H9 (cell line): ENCODE results near the gene NR1H2. TPM values are rescaled to one million over a fixed set of nuclear protein-coding genes. Genes with fewer than 3 reads are reported as not detected.

Experiments used
- DNase-seq: peaks from one replicate; pipeline ENCODE4 v3.0.0-alpha.2; 2017
- H2AFZ ChIP-seq: one replicate; pipeline ENCODE4 v1.6.1; 2013; ENCODE audit warnings: mild to moderate bottlenecking, low read length, control low read depth, moderate library complexity
- H2AK5ac ChIP-seq: 2 replicates; pipeline ENCODE4 v1.6.1; 2013; ENCODE audit warnings: low read length, control low read depth, mixed read lengths; ENCODE audit not compliant: insufficient read length
- H2BK120ac ChIP-seq: one replicate; pipeline ENCODE4 v1.6.1; 2013; ENCODE audit warnings: low read depth, mild to moderate bottlenecking, low read length, control low read depth, inconsistent platforms; ENCODE audit not compliant: poor library complexity, severe bottlenecking
- H2BK12ac ChIP-seq: 2 replicates; pipeline ENCODE4 v1.6.1; 2013; ENCODE audit warnings: low read length, control low read depth, mixed read lengths, low read depth; ENCODE audit not compliant: insufficient read length
- H2BK15ac ChIP-seq: 2 replicates; pipeline ENCODE4 v1.6.1; 2013; ENCODE audit warnings: low read depth, low read length, control low read depth
- H2BK20ac ChIP-seq: one replicate; pipeline ENCODE4 v1.6.1; 2013; ENCODE audit warnings: low read depth, mild to moderate bottlenecking, low read length, control low read depth, inconsistent platforms; ENCODE audit not compliant: poor library complexity, severe bottlenecking
- H2BK5ac ChIP-seq: 2 replicates; pipeline ENCODE4 v1.6.1; 2013; ENCODE audit warnings: low read length, control low read depth, mixed read lengths; ENCODE audit not compliant: insufficient read length
- H3K14ac ChIP-seq: 2 replicates; pipeline ENCODE4 v1.6.1; 2013; ENCODE audit warnings: low read length, control low read depth; ENCODE audit not compliant: insufficient read depth
- H3K18ac ChIP-seq: 2 replicates; pipeline ENCODE4 v1.6.1; 2013; ENCODE audit warnings: low read depth, mild to moderate bottlenecking, mixed read lengths, low read length, control low read depth; ENCODE audit not compliant: insufficient read length
- H3K23ac ChIP-seq: 2 replicates; pipeline ENCODE4 v1.6.1; 2013; ENCODE audit warnings: low read length, control low read depth, mixed read lengths, low read depth; ENCODE audit not compliant: insufficient read length
- H3K23me2 ChIP-seq: 2 replicates; pipeline ENCODE4 v1.6.1; 2013; ENCODE audit warnings: low read depth, mild to moderate bottlenecking, mixed read lengths, low read length, control low read depth; ENCODE audit not compliant: insufficient read length, poor library complexity, severe bottlenecking
- H3K27ac ChIP-seq: 2 replicates; pipeline ENCODE4 v1.5.1; 2013; ENCODE audit warnings: low read length, control low read depth, mixed read lengths, low read depth; ENCODE audit not compliant: insufficient read length
- H3K27me3 ChIP-seq: 2 replicates; pipeline ENCODE4 v1.6.1; 2013; ENCODE audit warnings: low read length, control low read depth, inconsistent platforms; ENCODE audit not compliant: insufficient read depth
- H3K4ac ChIP-seq: 2 replicates; pipeline ENCODE4 v1.6.1; 2013; ENCODE audit warnings: low read depth, mild to moderate bottlenecking, control low read depth, inconsistent platforms, low read length, moderate library complexity
- H3K4me1 ChIP-seq: 2 replicates; pipeline ENCODE4 v1.6.1; 2013; ENCODE audit warnings: low read length, control low read depth, inconsistent platforms; ENCODE audit not compliant: insufficient read depth
- H3K4me2 ChIP-seq: 2 replicates; pipeline ENCODE4 v1.6.1; 2013; ENCODE audit warnings: low read length, control low read depth, mixed read lengths; ENCODE audit not compliant: insufficient read length, insufficient read depth
- H3K56ac ChIP-seq: 2 replicates; pipeline ENCODE4 v1.6.1; 2013; ENCODE audit warnings: low read depth, mild to moderate bottlenecking, mixed read lengths, low read length, control low read depth; ENCODE audit not compliant: insufficient read length
- H3K79me1 ChIP-seq: 2 replicates; pipeline ENCODE4 v1.6.1; 2013; ENCODE audit warnings: low read depth, mild to moderate bottlenecking, moderate library complexity, low read length, control low read depth, inconsistent platforms; ENCODE audit not compliant: insufficient read depth, poor library complexity, severe bottlenecking
- H3K79me2 ChIP-seq: 2 replicates; pipeline ENCODE4 v1.6.1; 2013; ENCODE audit warnings: low read length, control low read depth, inconsistent platforms; ENCODE audit not compliant: insufficient read depth
- H3K9ac ChIP-seq: 2 replicates; pipeline ENCODE4 v1.6.1; 2013; ENCODE audit warnings: low read length, control low read depth, mixed read lengths; ENCODE audit not compliant: insufficient read length; ENCODE audit errors: extremely low read depth
- H3K9me3 ChIP-seq: one replicate; pipeline ENCODE4 v1.6.1; 2013; ENCODE audit warnings: low read depth, low read length, inconsistent platforms; ENCODE audit not compliant: control insufficient read depth
- H3T11ph ChIP-seq: one replicate; pipeline ENCODE4 v1.6.1; 2013; ENCODE audit warnings: mild to moderate bottlenecking, low read length, control low read depth, inconsistent platforms
- H4K20me1 ChIP-seq: one replicate; pipeline ENCODE4 v1.6.1; 2013; ENCODE audit not compliant: control insufficient read depth, insufficient read length, insufficient read depth
- H4K5ac ChIP-seq: 2 replicates; pipeline ENCODE4 v1.6.1; 2013; ENCODE audit warnings: low read depth, mild to moderate bottlenecking, mixed read lengths, low read length, control low read depth; ENCODE audit not compliant: insufficient read length
- H4K8ac ChIP-seq: replicated peaks from 2 replicates; pipeline ENCODE4 v1.6.1; 2013; ENCODE audit warnings: low read length, control low read depth, mixed read lengths, low read depth; ENCODE audit not compliant: insufficient read length
- H4K91ac ChIP-seq: 2 replicates; pipeline ENCODE4 v1.6.1; 2013; ENCODE audit warnings: low read depth, mild to moderate bottlenecking, moderate library complexity, mixed read lengths, low read length, control low read depth; ENCODE audit not compliant: insufficient read length
- H3K27ac Mint-ChIP-seq, 3 experiments: 2 replicates in 2 of 3; 3 replicates in 1 of 3; pipeline ENCODE4 v1.8.0; 2020 to 2021; ENCODE audit warnings: mixed read lengths in 3 of 3, mild to moderate bottlenecking in 1 of 3, moderate library complexity in 1 of 3
- H3K27me3 Mint-ChIP-seq: 2 replicates; pipeline ENCODE4 v1.8.0; 2021; ENCODE audit warnings: low read depth, mild to moderate bottlenecking, moderate library complexity, mixed read lengths
- H3K36me3 Mint-ChIP-seq, 3 experiments: 2 replicates in 2 of 3; 3 replicates in 1 of 3; pipeline ENCODE4 v1.8.0; 2020 to 2021; ENCODE audit warnings: low read depth in 3 of 3, mixed read lengths in 3 of 3; ENCODE audit not compliant: insufficient read depth in 1 of 3
- H3K4me1 Mint-ChIP-seq, 2 experiments: 2 replicates each; pipeline ENCODE4 v1.8.0; 2020; ENCODE audit warnings: mixed read lengths in 2 of 2
- H3K4me3 Mint-ChIP-seq, 2 experiments: 2 replicates in 1 of 2; 3 replicates in 1 of 2; pipeline ENCODE4 v1.8.0; 2020 to 2021; ENCODE audit warnings: mild to moderate bottlenecking in 2 of 2, mixed read lengths in 2 of 2, moderate library complexity in 1 of 2
- H3K9me3 Mint-ChIP-seq, 2 experiments: 2 replicates in 1 of 2; 3 replicates in 1 of 2; pipeline ENCODE4 v1.8.0; 2020; ENCODE audit warnings: mild to moderate bottlenecking in 2 of 2, mixed read lengths in 2 of 2, moderate library complexity in 1 of 2
- WGBS: extraction: QIAGEN DNeasy Blood & Tissue Kit; methylation state at CpG from one replicate; pipeline ENCODE4 v1.1.7; 2013; ENCODE audit warnings: missing lambda C conversion rate, low lambda C conversion rate, mixed read lengths; ENCODE audit not compliant: insufficient read length; ENCODE audit errors: extremely low coverage; 5-methylcytosine and 5-hydroxymethylcytosine counted together
- total RNA-seq: library from RNA; stranded (reverse); gene quantifications from 2 replicates; pipeline ENCODE4 v1.2.1, GENCODE V29; 2021
- TF ChIP-seq, protein P1 (sequence below): fragments of 200-600 bp; sonication (generic); conservative IDR thresholded peaks from 3 replicates; pipeline ENCODE4 v1.8.0; 2021; ENCODE audit warnings: antibody characterized with exemption, mild to moderate bottlenecking

The NR1H2 gene
- total RNA-seq, 1 experiment from 2014 or later = 33.2 TPM

DNA sequence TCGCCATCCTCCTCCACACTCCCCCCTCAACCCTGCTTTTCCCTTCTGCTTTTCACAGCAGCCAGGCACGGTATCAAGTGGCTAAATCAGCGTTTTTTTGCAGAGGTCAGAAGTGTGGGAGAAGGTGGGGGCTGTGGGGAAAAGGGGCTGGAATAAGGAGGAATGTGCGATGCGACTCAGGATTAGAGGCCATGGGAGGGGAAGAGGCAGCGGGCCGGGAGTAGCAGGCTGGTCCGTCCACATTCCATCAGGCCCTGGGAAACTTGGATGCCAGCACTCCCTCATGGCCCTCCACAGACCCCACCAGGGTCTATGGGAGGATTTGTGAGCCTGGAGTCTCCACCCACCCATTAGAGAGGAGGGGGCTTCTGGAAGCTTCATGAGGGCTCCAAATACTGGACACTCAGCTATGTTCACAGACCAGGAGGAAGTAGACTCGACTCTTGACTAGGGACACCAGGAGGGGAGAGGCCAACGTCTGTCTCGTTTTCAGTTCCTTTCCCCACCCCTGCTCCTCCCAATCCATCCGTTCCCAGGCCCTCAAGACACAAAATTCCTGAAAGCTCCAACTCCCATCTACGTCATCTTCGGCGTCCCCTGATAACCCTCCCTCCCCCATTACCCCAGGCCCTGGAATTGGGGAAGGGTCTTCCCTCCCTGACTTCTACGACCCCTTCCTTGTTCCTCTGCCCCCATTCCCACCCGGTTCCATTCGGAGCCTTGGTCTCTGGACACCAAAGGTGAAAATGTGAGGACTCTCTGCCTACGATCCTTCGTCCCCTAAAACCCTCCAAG is 43.8 kb upstream of the NR1H2 start:
- Histone ChIP-seq H3K23me2 (peaks cover 26% of the 10 kb centered on the region), H3K56ac (no peak overlapping the region), H2BK20ac (no peak overlapping the region), H4K20me1 (no peaks in the 10 kb centered on the region), H3K9me3 (no peaks in the 10 kb centered on the region), H2BK15ac (no peak overlapping the region), H3K4me2 (peak overlapping the region; percentile 77), H2BK12ac (peak overlapping the region; percentile 40), H2BK5ac (no peak overlapping the region), H4K91ac (peak overlapping the region; percentile 65), H2AK5ac (no peak overlapping the region), H3K18ac (peak overlapping the region; percentile 92), H2AFZ (no peak overlapping the region), H3K4me1 (peaks cover 4% of the 10 kb centered on the region; the same call in 1 of the 2 replicates), H2BK120ac (peak overlapping the region; percentile 52), H3K27ac (peak overlapping the region; percentile 71), H3K79me1 (no peaks in the 10 kb centered on the region), H3K27me3 (peaks cover 4% of the 10 kb centered on the region; the same call in 1 of the 2 replicates), H4K5ac (no peak overlapping the region), H3K79me2 (no peaks in the 10 kb centered on the region), H3K14ac (peak overlapping the region; percentile 84; the same call in 1 of the 2 replicates), H3T11ph (no peak overlapping the region), H3K4ac (no peak overlapping the region; the same call in 1 of the 2 replicates), H4K8ac (no peak overlapping the region), H3K9ac (peak overlapping the region; percentile 77), H3K23ac (no peak overlapping the region)
- peak; percentile 73 for DNase-seq
- Mint-ChIP-seq H3K9me3 (peaks cover 3 to 12% of the 10 kb centered on the region in 2 experiments; a peak in 4 of 5 replicates), H3K27ac (peak overlapping the region; percentile 95 to 99 (median 98)), H3K36me3 (peaks cover 0 to 6% (median 4%) of the 10 kb centered on the region in 3 experiments; a peak in 5 of 7 replicates), H3K4me3 (peak overlapping the region; percentile 89 to 94), H3K27me3 (peaks cover 24% of the 10 kb centered on the region), H3K4me1 (peaks cover 38 to 51% of the 10 kb centered on the region in 2 experiments)
- no CpG with 5 or more reads among the region's 20 CpGs for WGBS
- TF ChIP-seq, protein P1, sequence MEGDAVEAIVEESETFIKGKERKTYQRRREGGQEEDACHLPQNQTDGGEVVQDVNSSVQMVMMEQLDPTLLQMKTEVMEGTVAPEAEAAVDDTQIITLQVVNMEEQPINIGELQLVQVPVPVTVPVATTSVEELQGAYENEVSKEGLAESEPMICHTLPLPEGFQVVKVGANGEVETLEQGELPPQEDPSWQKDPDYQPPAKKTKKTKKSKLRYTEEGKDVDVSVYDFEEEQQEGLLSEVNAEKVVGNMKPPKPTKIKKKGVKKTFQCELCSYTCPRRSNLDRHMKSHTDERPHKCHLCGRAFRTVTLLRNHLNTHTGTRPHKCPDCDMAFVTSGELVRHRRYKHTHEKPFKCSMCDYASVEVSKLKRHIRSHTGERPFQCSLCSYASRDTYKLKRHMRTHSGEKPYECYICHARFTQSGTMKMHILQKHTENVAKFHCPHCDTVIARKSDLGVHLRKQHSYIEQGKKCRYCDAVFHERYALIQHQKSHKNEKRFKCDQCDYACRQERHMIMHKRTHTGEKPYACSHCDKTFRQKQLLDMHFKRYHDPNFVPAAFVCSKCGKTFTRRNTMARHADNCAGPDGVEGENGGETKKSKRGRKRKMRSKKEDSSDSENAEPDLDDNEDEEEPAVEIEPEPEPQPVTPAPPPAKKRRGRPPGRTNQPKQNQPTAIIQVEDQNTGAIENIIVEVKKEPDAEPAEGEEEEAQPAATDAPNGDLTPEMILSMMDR = no peak
